Lower leg skin (tissue), 3 donors: Measurements from ENCODE around the gene PCCB.

Experiments
- POLR2A ChIP-seq, 2 donors: fragments of 450-650 bp; IDR thresholded peaks; one replicate each; pipeline ENCODE4 v1.6.1; 2016 to 2017; ENCODE audit warnings: antibody characterized with exemption in 2 of 2, mild to moderate bottlenecking in 1 of 2, moderate library complexity in 1 of 2
- TF ChIP-seq, protein P1 (sequence below), 3 donors: fragments of 450-650 bp; IDR thresholded peaks; one replicate each; pipeline ENCODE4 v1.5.1; 2016; ENCODE audit warnings: antibody characterized with exemption in 3 of 3, mild to moderate bottlenecking in 3 of 3, moderate library complexity in 2 of 3

GRCh38 chr3:136263251-136263650, 13.1 kb downstream of the PCCB start:
- no peak for TF ChIP-seq POLR2A (IDR thresholded peaks at IDR 0.05)
- TF ChIP-seq, protein P1, sequence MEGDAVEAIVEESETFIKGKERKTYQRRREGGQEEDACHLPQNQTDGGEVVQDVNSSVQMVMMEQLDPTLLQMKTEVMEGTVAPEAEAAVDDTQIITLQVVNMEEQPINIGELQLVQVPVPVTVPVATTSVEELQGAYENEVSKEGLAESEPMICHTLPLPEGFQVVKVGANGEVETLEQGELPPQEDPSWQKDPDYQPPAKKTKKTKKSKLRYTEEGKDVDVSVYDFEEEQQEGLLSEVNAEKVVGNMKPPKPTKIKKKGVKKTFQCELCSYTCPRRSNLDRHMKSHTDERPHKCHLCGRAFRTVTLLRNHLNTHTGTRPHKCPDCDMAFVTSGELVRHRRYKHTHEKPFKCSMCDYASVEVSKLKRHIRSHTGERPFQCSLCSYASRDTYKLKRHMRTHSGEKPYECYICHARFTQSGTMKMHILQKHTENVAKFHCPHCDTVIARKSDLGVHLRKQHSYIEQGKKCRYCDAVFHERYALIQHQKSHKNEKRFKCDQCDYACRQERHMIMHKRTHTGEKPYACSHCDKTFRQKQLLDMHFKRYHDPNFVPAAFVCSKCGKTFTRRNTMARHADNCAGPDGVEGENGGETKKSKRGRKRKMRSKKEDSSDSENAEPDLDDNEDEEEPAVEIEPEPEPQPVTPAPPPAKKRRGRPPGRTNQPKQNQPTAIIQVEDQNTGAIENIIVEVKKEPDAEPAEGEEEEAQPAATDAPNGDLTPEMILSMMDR (IDR thresholded peaks at IDR 0.05): no peak
